Esophagus mucosa (tissue), 1 donor: Measurements from ENCODE around the gene SF3A1. TPM values are rescaled to one million over a fixed set of nuclear protein-coding genes. Genes with fewer than 3 reads are reported as not detected.

Experiments used
- ATAC-seq: fragments of 200-7000 bp; cut with Tn5 transposase; one replicate; pipeline ENCODE4 v1.9.1; 2020
- total RNA-seq: library from RNA; stranded (reverse); gene quantifications from one replicate; pipeline ENCODE4 v1.2.4, GENCODE V29; 2023
- donor health status: DM: yes; HTN: yes; CAD: no.

The SF3A1 gene
- total RNA-seq, 1 donor from 2014 or later = 111 TPM

DNA sequence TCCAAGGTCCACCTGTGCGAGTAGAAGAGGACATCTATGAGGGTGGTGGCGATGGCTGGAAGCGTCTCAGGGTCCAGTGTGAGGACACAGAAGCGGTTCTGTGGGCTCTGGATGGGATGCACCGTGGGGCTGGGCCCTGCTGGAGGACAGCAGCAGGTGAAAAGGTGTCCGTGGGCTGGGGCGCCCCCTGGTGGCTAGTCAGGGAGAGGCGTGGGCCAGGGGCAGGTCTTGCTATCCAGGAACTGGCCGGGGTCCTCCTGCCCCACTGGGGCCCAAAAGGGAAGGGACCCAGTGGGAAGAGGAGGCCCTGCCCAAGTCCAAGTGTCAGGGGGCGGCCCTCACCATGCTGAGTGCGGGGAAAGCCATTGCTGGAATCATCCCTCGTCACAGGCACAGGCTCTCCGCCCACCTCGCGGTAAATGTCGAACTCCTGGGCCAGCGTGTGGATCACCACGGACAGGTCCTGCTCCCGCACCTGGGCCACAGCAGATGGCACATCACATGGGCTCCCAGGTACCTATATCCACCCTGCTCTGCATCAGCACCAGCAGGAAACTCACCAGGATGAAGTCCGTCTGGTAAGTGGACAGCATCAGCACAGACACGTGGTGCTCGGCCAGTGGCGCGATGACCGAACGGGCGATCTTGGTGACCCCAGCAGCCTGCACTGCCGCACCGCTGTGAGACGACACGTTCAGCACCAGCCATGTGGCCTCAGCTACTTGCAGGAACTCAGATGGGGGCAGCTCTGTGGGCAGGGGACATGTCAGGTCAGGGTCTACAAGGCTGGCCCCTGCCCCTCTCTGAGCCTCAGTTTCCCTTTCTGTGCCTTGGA, 69.7 kb downstream of the SF3A1 start:
- peak; percentile 3 for ATAC-seq

DNA sequence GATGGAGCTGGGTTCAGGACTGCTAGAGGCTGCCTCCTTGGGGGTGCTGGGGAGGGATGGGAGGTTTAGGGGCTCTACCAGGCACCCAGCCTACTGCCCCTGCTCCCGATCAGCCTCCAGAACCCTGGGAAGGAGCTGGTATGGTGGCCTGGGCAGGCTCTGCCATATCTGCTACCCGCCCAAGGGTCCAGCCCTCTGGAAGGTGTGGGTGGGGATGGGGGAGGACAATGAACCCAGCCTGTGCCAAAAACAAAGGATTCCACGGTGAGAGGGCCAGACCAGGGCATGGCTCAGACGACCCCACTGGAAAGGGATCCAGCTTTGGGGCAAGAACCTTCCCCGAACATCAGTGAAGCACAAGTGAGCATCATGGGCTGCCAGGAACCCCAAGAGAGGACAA, 70.4 kb downstream of the SF3A1 start:
- no peak for ATAC-seq

DNA sequence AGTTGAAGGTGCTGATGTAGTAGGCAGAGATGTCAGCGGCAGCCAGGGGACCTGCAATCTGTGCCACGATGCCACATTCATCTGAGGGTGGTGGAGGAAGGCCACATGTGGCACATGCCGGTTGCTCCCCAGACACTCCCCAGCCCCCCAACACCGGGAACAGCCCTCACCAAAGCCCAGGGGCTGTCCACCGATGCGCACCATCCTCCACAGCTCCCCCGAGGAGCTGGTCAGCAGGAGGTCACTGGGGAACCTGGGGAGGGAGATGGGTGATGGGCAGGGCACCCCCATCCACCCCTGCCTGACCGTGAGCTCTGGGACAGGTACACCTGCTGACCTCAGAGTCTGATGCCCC, 70.9 kb downstream of the SF3A1 start:
- ATAC-seq = no peak

DNA sequence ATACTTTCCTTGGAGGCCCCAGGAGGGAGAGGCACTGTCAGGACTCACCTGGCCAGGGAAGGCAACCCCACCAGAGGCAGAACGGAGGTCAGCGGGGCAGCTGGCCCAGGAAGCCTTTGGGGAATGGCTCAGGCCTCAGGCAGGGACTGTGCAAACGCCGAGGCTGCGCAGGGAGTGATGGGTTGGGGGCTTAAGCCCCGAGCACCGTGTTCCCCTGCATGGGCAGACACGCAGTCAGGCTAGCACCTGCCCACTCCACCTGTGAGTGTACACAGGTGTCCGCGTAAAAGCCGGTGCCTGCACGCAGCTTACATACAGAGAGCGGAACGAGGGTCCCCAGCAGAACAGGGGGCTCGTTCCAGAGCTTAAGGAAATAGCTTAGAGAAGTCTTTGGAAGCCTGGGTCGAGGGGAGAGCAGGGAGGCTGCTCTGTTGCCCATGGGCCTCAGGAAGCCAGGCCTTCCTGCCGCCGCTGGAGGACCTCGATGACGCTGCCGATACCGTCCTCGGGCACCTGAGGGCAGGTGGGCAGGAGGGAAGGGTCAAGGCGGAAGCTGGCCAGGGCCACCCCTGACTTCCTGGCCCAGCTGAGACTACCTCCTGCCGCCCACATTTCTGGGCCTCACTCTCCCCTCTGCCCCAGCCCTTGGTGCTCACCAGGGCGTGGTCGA, 71.4 kb downstream of the SF3A1 start:
- ATAC-seq = no peak

DNA sequence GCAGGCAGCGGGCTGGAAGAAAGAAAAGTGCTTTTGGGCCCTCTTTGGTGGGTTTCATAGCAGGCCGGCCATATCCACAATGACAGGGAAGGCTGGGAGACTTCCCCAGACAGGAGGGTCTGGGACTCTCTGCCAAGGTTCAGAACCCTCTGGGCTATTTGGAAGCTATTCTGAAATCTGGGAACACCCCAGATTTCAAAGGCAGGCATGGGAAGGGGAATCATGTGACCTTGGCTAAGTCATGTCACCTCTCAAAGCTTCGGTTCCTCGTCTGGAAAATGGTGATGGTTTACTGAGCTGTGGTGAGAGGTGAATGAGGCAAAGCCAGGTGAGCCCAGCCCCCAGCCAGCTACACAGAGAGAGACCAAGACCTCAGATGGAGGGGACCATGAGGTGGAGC, 72.0 kb downstream of the SF3A1 start:
- no peak for ATAC-seq

DNA sequence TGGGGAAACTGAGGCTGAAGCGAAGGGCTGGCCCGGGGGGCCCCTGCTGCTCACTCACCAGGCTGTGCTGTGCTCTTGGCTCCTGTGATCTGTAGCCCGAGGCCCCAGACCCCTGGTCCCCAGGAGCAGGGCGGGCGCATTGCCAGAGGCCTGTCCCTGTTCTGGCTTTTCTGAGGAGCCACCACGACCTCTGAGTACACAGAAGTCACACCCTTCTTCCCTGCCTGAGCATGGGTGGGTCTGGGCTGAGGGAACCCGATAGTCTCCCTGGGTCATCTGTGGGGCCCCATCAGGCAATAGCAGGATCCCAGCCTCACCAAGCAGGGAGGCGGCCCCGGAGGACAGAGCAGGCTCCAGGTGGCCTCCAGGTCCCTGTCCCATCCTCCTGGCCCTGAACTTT, 72.5 kb downstream of the SF3A1 start:
- no peak for ATAC-seq

DNA sequence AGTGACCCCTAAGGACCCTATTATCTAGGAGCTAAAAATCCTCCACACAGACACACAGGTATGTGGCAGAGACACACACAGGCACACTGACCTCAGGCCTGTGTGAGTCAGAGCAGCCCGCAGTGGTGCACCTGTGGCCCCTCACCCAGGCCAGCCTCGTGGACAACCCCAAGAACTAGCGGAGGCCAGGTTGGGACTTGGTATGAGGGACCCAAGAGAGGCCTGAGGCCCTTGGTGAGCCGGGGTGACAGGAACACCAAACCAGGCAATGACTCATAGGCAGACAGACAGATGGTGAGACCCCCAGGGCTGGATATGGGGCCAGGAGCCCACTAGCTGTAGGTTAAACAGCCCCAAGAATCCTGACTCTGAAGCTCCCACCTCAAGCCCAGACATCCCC, 73.4 kb downstream of the SF3A1 start:
- ATAC-seq = no peak

DNA sequence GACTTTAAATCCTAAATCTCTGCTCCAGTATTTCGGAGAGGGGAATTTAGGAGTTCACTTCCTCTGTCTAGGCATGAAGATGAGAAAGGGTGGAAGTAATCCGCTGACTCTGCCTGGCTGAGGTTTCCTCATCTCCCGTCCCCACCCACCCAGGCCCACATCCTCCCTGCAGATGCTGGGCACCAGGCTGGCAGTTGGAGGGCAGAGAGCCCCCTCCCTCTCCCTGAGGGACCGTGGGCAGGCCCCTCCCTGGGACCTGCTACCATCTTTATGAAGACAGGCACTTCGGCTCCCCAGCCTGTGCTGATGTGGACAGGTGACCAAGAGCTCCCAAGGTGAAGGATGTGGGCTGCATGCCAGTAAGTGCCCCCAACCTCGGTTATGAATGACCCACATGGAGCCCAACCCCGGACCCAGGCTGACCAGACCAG, 74.1 kb downstream of the SF3A1 start:
- no peak for ATAC-seq

Other genes with a start within 250 kb of the SF3A1 start
- gene LIF, start 110.1 kb downstream of the SF3A1 start, total RNA-seq = 0.24 TPM
- gene OSM, start 90.0 kb downstream of the SF3A1 start, total RNA-seq = 0.28 TPM
- 43.7 TPM for gene CASTOR1, start 67.4 kb downstream of the SF3A1 start, total RNA-seq
- 44.5 TPM for gene TBC1D10A, start 30.0 kb downstream of the SF3A1 start, total RNA-seq
- 1.2 TPM for gene CCDC157, start 113 bp upstream of the SF3A1 start, total RNA-seq
- 4.8 TPM for gene RNF215, start 30.5 kb upstream of the SF3A1 start, total RNA-seq
- 19.9 TPM for gene SEC14L2, start 40.1 kb upstream of the SF3A1 start, total RNA-seq
- 14.1 TPM for gene MTFP1, start 68.9 kb upstream of the SF3A1 start, total RNA-seq
- not detected for gene SEC14L3, start 115.1 kb upstream of the SF3A1 start, total RNA-seq
- not detected for gene SEC14L4, start 148.8 kb upstream of the SF3A1 start, total RNA-seq
- gene SEC14L6, start 189.8 kb upstream of the SF3A1 start, total RNA-seq = not detected
- not detected for gene GAL3ST1, start 217.8 kb upstream of the SF3A1 start, total RNA-seq
- gene PES1, start 235.0 kb upstream of the SF3A1 start, total RNA-seq = 55.8 TPM